AG20443 (cell line): ENCODE results near the gene ZNF81.
"Not testable (repeated sequence)": the region's sequence is repeated elsewhere in the genome, so short reads cannot be mapped to it uniquely, and the experiment has no call there.

Source experiments
- DNase-seq: peaks from one replicate; pipeline ENCODE4 v3.0.0; 2012; ENCODE audit warnings: low spot score, mixed read lengths

ZNF81 gene

GRCh38 chrX:47844117-47844516, 7.4 kb downstream of the ZNF81 start:
- no peak for DNase-seq

- DNase-seq = no peak
Measured at GRCh38 chrX:47846040-47846439, 9.3 kb downstream of the ZNF81 start.

GRCh38 chrX:47849778-47850177, 13.1 kb downstream of the ZNF81 start:
- no peak for DNase-seq

- not testable (repeated sequence) for DNase-seq
Measured at GRCh38 chrX:47850389-47850788, 13.7 kb downstream of the ZNF81 start.

- DNase-seq = no peak
Measured at GRCh38 chrX:47850901-47851300, 14.2 kb downstream of the ZNF81 start.

GRCh38 chrX:47854474-47854873, 17.8 kb downstream of the ZNF81 start:
- DNase-seq = peak; percentile 9

GRCh38 chrX:47859686-47860085, 23.0 kb downstream of the ZNF81 start:
- DNase-seq = no peak

GRCh38 chrX:47862680-47863079, 26.0 kb downstream of the ZNF81 start:
- DNase-seq = no peak

GRCh38 chrX:47863187-47863586, 26.5 kb downstream of the ZNF81 start:
- no peak for DNase-seq

GRCh38 chrX:47864300-47864699, 27.6 kb downstream of the ZNF81 start:
- no peak for DNase-seq

- no peak for DNase-seq
Measured at GRCh38 chrX:47864785-47865184, 28.1 kb downstream of the ZNF81 start.

GRCh38 chrX:47873123-47873522, 36.4 kb downstream of the ZNF81 start:
- no peak for DNase-seq

- peak; percentile 13 for DNase-seq
Measured at GRCh38 chrX:47877327-47877726, 40.6 kb downstream of the ZNF81 start.

GRCh38 chrX:47878198-47878597, 41.5 kb downstream of the ZNF81 start:
- DNase-seq = no peak

GRCh38 chrX:47879463-47879862, 42.8 kb downstream of the ZNF81 start:
- DNase-seq = no peak

- DNase-seq = no peak
Measured at GRCh38 chrX:47880927-47881326, 44.2 kb downstream of the ZNF81 start.

- no peak for DNase-seq
Measured at GRCh38 chrX:47885501-47885900, 48.8 kb downstream of the ZNF81 start.

GRCh38 chrX:47898024-47898423, 61.3 kb downstream of the ZNF81 start:
- DNase-seq = no peak

- no peak for DNase-seq
Measured at GRCh38 chrX:47900833-47901232, 64.1 kb downstream of the ZNF81 start.

- DNase-seq = no peak
Measured at GRCh38 chrX:47902161-47902560, 65.5 kb downstream of the ZNF81 start.

GRCh38 chrX:47915886-47916493, 79.3 kb downstream of the ZNF81 start:
- no peak for DNase-seq

GRCh38 chrX:47918274-47918673, 81.6 kb downstream of the ZNF81 start:
- no peak for DNase-seq

- no peak for DNase-seq
Measured at GRCh38 chrX:47927212-47927611, 90.5 kb downstream of the ZNF81 start.

- DNase-seq = not testable (repeated sequence)
Measured at GRCh38 chrX:47931970-47932369, 95.3 kb downstream of the ZNF81 start.

GRCh38 chrX:47933946-47934345, 97.2 kb downstream of the ZNF81 start:
- DNase-seq = no peak
